Measurements from ENCODE around the gene LDHB.
"Not testable (repeated sequence)": the region's sequence is repeated elsewhere in the genome, so short reads cannot be mapped to it uniquely, and the experiment has no call there.

Gene LDHB

GRCh38 chr12:21657326-21658077, at the start of gene LDHB:
Gene LDHB, minus strand, starts transcription at chr12:21657842. Its CDS starts 3,171 bp downstream, at chr12:21654671.
- peak; percentile 91 for DNase-seq

DNA sequence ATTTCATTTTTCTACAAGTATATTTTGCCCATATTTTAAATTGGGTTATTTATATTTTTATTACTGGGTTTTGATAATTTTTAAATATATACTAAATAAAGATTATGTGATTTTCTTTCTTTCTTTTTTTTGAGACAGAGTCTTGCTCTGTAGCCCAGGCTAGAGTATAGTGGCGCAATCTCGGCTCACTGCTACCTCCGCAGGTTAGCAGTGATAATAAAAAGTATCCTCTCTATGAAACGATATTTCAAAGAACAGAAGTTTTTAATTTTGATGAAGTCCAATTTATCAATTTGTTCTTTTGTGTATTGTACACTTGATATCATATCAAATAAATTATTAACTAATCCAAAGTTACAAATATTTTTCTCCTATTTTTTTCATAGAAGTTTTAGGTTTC, 47.2 kb upstream of the LDHB start:
- DNase-seq, result no peak

DNA sequence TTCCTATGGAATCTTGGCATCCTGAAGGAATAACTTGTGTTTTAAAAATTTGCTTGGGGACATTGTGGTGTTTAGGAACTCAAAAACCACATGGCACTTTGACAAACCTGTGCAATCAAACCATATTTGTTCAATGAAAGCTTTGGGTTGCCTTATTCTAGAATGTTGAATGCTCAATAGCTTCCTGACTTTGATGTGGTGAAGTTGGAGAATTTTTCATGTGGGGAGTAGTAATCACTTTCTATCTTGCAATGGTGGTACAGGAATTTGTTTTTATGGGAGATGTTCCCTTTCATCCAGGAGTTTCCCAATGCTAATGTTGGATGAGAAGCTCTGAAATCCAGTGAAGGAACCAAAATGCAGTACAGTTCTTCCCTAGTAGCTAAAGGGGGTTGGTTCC, 42.2 kb upstream of the LDHB start:
- no peak for DNase-seq

DNA sequence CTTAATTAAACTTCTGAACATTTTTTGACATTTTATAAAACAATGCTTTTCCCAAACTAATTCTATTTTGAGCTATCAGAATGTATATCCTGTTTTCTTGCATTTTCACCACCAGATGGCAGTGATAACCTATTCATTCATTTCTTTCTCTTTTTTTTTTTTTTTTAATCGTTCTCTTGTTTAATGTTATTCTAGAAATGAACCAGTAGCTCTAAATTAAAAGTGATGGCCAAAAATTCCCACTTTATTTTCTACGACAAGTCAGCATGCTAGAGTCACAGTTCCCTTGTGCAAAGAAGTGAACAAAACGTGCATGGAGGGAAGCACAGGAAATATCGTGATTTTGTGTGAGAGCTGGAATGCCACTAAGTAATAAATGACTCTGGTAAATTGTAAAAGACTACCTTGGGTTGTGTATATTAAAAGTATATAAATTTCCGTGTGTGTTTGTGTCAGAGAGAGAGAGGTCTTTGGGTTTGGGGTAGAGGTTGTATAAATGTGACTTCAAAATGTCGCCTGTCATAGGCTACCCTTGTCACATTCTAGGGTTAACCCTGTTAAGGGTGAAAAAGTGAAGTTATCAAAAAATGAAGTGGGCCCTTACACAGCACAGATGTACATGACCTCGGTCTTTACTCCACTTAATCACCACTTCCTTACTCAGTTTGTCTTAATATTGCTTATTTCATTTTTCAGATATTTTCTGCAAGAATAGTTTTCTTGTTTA, 40.4 kb upstream of the LDHB start:
- peak; percentile 24 for DNase-seq

- no peak for DNase-seq
Observed at GRCh38 chr12:21696625-21697024, 39.0 kb upstream of the LDHB start.

DNA sequence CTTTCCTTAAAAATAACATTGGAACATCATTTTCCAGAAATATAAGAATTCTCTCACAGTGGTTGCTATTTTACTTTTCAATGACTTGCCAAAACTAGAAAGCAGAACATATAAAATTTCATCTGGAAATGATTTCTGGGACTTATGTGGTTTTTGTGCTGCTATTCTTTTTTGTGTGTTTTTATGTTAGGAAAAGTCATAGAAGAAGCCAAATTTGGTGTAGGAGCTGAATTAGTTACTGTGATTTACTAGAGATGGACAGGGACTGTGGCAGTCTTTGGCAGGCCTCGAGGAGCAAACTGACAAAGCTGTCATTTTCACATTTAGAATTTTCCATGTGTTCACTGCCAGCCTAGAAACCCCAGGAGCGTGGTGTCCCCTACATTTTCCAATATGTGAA, 38.3 kb upstream of the LDHB start:
- DNase-seq, result no peak

DNA sequence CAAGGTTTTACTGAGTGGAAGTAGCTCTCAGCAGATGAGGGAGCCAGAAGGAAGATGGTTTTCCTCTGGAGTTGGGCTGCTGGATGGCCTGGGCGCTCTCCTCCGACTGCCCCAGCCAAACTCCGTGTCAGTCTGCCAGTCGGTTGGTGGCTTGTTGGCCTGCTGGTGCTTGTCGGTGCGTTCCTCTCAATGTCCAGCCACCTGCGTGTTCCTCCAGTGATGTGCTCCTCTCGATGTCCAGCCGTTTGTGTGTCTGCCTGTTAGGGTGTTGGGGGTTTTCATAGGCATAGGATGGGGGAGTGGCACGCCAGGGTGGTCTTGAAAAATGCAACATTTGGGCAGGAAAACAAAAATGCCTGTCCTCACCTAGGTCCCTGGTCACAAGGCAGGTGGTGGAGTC, 37.0 kb upstream of the LDHB start:
- DNase-seq, result no peak

- DNase-seq, result no peak
Observed at GRCh38 chr12:21691515-21691914, 33.9 kb upstream of the LDHB start.

GRCh38 chr12:21690704-21691368, 33.2 kb upstream of the LDHB start:
- no peak for DNase-seq

DNA sequence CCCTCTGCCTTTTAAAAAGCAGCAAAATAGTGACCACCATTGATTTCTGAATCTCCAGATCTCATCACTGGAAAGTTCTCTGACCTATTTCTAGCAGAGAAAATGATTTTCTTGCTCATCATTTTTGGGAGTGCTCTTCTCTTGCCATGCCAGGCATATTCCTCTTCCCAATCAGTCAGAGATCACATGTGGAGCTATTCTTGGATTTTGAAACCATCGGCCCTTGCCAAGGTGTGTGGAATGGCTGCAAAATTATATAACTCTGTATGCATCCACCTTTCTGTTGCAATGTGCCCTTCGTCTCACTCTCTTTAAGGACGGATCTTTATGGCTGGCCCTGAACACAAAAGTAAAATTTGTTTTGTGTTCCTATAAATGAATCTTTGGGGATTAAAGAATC, 25.5 kb upstream of the LDHB start:
- DNase-seq, result no peak

- DNase-seq, result no peak
Observed at GRCh38 chr12:21678959-21679358, 21.3 kb upstream of the LDHB start.

GRCh38 chr12:21677622-21678277, 20.1 kb upstream of the LDHB start:
- DNase-seq, result no peak

GRCh38 chr12:21677204-21677603, 19.6 kb upstream of the LDHB start:
- no peak for DNase-seq

- no peak for DNase-seq
Observed at GRCh38 chr12:21676776-21677175, 19.1 kb upstream of the LDHB start.

GRCh38 chr12:21675641-21676040, 18.0 kb upstream of the LDHB start:
- DNase-seq, result no peak

DNA sequence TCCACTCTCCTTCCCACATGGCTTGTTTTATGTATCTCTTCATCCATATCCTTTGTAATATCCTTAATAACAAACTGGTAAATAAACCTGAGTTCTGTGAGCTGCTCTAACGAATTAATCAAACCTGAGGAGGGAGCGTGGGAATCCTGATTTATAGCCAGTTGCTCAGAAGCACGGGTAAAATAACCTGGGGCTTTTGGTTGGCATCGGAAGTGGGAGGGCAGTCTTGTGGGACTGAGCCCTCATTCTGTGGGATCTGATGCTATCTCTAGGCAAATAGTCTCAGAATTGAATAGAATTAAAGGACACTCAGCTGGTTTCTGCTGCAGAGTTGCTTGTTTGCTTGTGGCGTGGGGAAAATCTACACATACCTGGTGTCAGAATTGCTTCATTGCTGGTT, 17.5 kb upstream of the LDHB start:
- DNase-seq, result no peak

DNA sequence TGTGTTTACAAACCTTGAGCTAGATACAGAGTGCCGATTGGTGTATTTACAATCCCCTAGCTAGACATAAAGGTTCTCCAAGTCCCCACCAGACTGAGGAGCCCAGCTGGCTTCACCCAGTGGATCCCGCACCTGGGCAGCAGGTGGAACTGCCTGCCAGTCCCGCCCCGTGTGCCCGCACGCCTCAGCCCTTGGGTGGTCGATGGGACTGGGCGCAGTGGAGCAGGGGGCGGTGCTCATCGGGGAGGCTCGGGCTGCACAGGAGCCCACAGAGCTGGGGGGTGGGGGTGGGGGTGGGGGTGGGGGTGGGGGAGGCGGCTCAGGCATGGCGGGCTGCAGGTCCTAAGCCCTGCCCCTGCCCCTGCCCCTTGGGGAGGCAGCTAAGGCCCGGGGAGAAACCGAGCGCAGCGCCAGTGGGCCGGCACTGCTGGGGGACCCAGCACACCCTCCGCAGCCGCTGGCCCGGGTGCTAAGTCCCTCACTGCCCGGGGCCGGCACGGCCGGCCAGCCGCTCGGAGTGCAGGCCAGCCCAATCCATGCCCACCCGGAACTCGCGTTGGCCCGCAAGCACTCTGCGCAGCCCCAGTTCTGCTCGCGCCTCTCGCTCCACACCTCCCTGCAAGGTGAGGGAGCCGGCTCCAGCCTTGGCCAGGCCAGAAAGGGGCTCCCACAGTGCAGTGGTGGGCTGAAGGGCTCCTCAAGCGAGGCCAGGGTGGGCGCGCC, 16.3 kb upstream of the LDHB start:
- DNase-seq, result not testable (repeated sequence)

GRCh38 chr12:21672146-21672545, 14.5 kb upstream of the LDHB start:
- no peak for DNase-seq

GRCh38 chr12:21666722-21667121, 9.1 kb upstream of the LDHB start:
- DNase-seq, result peak; percentile 73

GRCh38 chr12:21665816-21666215, 8.2 kb upstream of the LDHB start:
- no peak for DNase-seq

GRCh38 chr12:21662122-21662792, 4.6 kb upstream of the LDHB start:
- DNase-seq, result no peak

All from NCI-H774 (cell line).